NCI-H2196 treated with DMSO at 0.1 percent for 48 hours (cell line): Measurements from ENCODE around the gene NRG3.

Experiments
- DNase-seq: peaks from one replicate; lab custom pipeline; 2025; ENCODE audit not compliant: unreplicated experiment; lab: John Stamatoyannopoulos, UW

Gene NRG3

DNA sequence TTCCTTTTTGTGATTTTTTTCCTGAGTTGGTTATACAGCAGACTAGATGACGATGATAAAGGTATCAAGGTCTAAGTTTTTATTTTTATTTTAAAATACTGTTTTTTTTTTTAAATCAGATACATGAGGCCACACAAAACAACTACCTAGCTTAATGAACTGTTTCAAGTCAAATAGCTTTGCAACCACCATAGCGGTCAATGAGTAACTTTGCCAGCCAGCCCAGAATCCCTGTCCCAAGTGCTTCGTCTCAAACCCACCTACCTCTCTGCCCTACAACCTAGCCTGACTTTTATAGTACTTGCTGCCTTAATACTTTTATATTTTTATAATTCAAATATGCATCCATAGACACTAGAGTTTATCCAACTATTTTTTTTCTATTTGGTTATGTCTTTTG, 676.5 kb downstream of the NRG3 start:
- no peak for DNase-seq

DNA sequence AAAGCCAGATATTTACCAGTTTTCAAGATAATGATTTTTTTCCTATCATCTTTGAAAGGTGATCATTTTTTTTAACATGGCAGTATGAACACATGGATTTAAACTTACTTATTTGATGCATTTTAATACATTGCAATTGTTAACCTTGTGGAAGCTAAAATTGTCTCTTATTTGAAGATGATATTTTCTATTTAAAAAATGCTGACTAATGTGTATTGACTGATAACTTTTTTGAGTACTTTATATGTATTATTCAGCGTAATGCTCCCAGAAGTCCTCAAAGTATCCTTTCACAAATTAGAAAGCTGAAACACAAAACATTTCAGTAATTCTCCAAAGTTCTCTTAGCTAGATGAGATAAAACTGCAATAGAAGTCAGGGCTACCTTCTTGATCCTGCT, 677.3 kb downstream of the NRG3 start:
- no peak for DNase-seq

DNA sequence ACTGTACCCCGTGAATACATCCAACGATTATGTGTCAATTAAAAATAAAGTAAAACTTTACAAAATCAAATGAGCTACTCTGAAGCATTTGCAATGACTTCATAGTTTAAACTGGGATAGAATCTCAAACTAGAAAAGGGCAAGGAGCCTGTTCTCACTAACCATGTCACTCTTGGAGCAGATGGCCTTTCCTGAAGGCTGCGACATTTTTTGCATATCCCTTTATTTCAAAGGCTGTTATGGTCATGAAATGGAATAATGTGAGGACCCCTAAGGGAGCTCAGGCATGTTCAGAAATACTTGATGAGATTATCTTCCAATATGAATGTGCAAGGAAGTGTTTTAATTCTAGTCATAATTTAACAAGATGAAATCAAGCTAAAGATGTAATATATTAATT, 679.4 kb downstream of the NRG3 start:
- no peak for DNase-seq

DNA sequence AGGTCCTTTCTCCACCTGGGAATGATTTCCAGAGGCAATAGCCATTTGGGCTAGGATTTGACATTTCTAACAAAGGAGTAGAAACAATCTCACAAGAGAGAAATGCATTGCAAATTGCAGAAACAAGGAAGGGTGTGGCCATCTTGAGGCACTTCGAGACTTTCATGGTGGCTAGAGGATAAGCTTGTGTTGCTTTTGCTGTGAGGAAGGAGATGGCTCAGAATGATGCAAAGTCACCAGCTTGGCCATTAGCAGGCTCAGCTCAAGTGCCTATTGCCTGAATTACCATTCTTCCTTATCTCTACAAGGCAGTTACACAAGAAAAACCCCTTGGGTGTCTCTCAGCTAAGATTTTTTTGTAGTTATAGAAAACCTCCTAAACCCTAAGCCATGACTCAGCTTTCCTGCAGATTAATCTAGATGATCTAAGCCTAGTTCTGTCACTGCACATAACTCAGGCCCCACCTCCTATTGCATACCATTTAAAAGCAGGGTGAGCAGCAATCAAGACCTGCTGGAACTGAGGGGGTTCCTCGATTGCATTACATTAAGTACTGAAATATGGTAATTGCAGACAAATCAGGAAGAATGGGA, 683.1 kb downstream of the NRG3 start:
- DNase-seq, result no peak

DNA sequence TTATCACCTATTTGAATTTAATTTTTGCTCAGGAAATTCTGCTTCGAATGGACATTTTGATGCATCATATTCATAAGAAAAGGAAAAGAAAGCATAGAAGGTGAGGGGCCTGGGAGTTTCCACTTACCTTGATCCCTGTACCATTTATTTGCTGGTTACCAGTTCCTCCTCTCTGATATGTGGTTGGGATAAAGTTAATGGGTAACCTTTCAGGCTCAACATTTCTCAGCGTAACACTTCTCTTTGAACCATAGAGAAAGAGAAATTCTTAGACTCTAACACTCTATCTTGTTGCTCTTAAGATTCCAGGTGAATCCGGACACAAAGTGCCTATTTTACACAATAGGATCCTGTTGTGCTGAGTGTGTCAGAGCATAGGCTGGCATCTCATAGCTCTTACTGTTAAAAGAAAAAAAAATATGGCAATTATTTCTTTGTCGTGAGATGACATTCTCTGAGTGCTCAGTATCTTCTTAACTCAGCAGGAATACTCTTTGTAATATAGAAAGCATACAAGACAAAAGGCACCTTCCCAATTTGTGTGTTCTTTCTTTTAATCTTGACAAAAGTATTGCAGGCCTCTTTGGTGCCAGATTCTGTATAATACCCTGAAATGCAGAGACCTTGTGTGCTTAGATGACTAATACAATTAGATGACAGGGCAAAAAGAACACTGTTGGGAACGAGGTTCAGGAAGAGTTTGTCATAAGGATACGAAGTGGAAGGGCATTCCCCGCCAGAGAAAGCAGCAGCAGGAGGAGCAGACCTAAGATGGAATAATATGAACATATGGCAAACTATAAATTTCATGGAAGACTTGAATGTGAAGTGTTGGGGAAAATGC, 689.6 kb downstream of the NRG3 start:
- DNase-seq, result no peak

DNA sequence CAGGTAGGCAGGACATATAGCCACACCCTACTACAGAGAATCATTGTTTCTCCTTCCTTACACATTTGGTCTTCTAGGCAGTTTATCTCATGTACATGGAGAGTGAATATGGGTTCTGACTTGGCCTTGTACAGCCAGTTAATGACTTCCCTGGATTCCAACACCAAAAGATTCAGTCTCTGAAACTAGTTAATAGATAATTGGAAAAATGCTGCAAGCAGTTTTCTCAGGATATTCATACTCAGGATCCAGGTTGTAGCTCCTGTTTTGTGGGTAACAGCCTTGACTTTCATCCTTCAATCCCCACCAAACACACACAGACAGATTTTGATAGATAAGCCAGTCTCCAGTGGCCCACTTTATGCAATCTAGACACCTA, 690.2 kb downstream of the NRG3 start:
- DNase-seq, result no peak

DNA sequence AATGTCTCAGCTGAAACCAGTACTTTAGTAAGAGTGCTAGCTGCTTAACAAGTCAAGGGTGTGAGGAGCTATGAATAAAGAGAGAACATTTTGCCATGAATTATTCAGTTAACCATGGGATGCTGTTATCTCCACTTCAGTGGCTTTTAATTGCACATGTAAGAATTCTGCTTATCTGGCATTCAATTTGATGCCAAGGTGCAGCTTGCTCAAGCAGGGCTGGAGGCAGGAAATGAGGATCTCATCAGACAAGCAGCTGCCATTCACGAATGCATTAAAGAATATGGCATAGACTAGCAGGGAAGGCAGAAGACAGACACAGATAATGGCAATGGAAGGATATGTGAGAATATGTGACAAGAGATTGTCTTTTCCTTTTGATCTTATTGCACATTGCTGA, 697.8 kb downstream of the NRG3 start:
- no peak for DNase-seq

DNA sequence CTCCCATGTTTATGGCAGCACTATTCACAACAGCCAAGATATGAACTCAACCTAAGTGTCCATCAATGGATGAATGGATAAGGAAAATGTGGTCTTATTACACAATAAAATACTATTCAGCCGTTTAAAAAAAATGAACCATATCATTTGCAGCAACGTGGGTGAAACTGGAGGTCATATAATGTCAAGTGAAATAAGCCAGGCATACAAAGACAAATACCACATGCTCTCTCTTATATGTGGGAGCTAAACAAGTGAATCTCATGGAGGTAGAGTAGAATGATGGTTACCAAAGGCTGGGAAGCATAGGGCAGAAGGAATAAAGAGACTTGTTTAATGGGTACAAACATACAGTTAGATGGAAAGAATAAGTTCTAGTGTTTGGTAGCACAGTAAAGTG, 699.1 kb downstream of the NRG3 start:
- DNase-seq, result no peak

DNA sequence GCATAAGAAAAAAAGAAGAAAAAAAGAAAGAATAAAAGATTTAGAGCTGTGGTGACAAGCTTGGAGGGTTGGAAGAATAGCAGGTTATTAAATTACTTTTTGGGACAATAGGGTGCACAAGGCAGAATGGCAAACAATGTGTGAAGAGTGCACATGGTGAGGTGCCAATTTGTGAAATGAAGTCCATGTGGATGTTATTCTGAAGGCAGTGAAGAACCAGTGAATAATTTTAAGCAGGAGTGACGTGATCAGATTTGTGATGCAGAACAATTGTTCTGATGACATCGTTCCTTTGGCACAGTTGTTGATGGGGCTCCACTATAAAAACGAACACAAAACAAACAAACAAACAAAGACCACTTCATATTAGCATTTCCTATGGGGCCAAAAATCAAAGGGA, 700.3 kb downstream of the NRG3 start:
- DNase-seq, result no peak

DNA sequence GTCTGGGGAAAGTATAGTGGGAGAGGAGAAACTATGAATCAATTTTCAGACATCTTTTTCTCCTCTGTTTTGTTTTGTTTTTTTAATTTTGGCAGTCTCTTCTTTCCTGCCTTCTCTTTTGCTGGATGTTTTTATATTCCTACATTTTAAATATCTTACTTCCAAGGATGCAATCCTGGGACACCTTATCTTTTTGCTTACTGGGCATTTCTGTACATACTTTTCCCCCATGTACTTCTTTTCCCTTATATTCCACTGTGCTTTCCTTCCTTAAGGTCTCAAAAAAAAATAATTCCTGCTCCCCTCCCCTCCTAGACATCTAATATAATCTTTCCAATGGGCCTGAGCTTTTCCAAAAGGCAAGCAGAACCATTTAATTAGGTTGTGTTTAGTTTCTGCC, 701.1 kb downstream of the NRG3 start:
- DNase-seq, result no peak

DNA sequence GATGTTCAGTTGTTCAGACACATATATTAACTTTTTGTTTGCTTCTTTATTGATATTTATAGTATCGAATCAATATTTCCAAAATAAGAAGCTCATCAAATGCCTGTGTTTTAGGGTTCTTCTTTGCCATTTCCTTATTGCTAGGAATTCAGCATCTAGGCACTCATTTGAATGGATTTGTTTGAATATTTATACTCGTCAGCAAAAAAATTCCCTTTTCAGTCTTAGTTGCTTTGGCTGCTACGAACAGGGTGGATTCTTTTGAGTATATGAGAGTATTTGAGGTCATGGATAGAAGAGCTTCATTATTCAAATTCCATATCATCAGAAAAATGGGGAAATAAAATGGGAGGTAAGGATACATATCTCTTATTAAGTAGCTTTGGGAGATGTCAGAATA, 706.9 kb downstream of the NRG3 start:
- no peak for DNase-seq

DNA sequence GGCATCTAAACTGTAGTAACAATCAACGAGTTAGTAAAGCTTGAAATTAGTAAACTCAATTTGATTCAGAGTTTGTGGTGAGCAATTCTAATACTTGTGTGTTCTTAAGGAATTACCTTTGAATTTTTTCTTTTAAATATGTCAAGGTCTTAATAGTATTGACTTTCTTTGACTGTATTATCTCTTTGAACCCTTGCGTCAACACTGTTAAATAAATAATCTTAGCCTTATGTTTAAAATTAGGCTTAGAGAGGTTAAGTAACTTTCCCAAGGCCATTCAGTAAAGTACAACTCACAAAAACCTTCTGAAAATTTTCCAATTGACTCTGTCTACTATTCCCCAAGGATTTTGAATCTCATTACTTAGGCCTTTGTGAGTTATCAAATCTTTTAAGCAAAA, 716.4 kb downstream of the NRG3 start:
- DNase-seq, result no peak

DNA sequence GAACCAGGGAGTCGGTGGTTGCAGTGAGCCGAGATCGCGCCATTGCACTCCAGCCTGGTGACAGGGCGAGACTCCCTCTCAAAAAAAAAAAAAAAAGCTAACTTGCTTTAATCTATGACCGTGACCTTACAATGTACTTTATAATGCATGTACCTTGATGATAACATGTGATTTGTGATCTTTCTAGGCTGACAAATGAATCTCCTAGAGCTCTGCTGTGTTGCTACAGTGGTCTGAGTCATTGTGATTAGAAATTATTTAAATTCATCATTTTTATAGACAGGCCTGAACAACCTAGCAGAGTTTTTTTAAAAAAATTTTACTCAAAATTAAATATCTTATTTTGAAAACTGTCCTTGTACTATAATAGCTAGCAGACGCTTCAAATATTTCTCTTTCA, 722.8 kb downstream of the NRG3 start:
- no peak for DNase-seq

DNA sequence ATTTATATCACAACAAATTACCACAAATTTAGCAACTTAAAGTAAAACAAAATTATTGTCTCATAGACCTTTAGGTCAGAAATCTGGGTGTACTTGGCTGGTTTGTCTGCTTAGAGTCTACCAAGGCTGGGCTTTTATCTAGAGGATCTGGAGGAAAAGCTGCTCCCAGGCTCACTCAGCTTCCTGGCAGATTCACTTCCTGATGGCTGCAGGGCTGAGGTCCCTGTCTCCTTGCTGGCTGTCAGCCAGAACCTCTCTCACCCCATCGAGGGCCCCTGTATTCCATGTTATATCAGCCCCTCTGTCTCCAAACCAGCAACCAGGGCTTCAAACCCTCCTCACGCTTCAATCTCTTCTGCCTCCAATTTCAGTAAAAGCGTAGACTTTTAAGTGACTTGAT, 734.9 kb downstream of the NRG3 start:
- no peak for DNase-seq

DNA sequence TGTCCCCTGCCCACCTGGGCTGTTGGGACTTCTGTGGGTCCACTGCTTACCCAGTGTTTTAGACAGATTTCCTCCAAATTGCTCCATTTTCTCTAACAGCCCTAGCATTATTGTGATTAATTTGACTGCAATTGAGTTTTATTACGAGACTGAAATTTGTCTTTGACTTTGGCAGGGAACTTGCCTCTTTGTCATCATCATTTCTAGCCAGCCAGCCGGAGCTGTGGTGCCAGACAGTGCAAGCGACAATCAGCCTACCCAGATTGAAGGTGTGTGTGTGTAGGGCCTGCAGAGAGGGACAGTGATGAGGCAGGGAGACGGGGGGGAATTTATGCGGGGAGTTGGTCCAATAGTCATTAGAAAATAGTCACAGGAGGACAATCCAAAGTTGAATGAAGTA, 743.0 kb downstream of the NRG3 start:
- DNase-seq, result no peak

DNA sequence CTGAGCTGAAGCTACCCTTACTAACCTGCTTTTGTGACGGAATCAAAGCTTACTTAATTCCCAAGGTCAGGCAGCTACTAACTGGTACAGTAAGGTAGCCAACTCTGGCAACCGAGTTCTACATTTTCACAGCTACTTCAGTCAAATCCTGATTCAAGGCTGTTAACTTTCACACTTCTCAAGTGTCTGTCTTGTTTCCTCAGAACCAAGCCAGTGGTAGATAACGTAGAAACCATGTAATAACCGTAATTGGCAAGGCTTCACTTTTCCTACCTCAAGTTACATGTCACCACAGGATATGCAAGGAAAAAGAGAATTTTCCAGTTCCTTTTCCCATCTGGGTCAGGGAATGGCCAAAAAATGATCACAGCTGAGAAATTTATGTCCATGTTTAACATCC, 746.7 kb downstream of the NRG3 start:
- DNase-seq, result no peak

DNA sequence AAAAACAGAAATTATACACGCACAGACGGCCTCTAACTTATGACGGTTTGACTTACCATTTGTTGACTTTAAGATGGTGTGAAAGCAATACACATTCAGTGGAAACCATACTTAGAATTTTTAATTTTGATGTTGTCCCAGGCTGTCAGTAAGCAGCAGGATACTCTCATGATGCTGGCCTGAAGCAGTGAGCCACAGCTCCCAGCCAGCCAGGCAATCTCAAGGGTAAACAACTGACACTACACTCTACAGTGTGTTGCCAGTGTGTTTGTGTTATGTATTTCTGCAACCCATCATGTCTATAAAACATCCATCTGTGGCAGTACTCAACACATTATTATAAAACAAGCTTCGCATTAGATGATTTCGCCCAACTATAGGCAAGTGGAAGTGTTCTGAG, 747.5 kb downstream of the NRG3 start:
- no peak for DNase-seq

DNA sequence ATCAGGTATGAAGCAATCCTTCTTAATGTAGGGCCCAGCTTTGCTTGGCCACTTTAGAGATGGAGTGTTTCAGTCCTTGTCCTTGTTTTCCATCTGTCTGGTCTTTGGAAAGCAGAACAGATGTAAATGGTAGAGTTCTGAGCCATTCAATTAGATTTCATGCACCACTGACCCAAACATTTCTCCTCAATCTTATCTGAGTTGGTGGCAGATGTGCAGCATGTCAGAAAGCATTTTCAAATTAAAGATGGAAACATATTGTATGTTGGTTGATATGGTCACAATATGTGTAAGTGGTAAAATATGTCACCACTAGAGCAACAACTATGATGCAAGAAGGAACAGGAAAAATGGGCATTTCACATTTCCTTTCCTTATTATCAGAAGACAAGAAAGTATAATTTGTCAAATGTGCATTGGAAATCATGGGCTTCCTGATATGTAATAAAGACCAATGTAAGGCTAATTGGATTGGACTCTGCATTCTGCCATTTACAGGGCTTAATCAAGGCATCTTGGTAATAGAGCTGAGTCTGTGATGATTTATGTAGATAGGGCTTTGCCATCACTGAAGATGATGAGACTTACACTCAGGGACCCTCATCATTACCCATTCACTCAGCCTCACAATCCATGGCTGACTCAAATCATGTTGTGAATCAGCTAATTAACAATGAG, 750.7 kb downstream of the NRG3 start:
- DNase-seq, result no peak

DNA sequence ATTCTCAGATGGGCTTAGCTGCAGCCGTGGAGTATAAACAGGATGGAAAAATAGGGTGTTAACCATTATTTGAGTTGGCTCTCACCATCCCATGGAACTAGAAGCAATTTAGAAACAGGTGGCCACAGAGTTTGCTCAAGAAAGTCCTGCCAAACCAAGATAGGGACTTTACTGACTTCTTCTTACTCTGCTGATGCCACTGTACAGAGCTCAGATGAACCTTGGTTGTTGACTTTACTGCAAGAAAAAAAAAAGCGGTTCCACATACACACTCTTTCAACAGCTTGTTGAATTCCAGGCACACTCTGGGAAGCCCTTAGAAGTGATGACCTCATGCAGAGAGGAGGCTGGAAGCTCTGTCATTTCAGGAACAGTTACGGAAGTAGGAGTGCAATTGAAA, 753.4 kb downstream of the NRG3 start:
- DNase-seq, result no peak

DNA sequence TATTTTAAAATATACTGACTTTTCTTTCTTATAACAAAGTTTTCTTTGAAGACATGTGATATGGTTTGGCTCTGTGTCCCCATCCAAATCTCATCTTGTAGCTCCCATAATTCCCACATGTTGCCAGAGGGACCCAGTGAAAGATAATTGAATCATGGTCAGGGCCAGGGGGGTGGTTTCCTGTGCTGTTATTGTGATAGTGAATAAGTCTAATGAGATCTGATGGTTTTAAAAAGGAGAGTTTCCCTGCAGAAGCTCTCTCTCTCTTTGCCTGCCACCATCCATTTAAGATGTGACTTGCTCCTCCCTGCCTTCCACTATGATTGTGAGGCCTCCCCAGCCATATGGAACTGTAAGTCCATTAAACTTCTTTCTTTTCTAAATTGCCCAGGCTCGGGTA, 768.1 kb downstream of the NRG3 start:
- DNase-seq, result no peak

DNA sequence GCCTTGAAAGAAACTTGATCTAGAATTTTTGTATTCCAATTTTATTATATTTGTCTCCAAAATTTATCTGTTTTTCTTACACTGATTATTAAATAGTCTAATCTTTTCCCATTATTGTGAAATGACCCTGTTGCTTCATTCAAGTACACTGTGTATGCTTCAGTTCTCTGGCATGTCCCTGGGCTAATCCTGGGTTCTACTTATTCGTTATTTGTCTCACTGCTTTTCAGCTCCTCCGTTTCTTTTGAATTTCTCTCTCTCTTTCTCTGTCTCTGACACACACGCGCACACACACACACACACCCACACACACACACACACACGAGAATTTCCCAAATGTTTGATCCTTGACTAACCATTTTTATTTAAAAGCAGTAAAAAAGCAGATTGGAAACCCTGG, 768.6 kb downstream of the NRG3 start:
- DNase-seq, result no peak

DNA sequence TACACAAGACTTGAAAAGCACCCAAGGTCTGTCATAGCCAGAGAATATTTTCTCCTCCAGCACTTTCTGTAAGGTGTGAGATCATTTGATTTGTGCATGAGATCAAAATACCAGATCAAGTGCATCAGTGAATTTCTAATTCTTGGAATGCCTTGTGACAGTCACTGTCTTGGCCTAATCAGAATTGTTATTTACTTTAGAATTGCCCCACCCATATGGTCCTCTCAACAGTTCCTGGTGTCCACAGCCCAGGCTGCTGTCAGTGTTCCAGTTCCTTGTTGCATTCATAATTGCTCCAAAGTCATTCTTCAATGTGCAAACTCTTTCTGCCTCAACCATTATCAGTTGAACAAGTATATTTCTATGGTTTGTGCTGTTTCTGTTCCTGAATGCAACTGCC, 770.2 kb downstream of the NRG3 start:
- no peak for DNase-seq
